Measurements from ENCODE around the gene FNTB.

DNA sequence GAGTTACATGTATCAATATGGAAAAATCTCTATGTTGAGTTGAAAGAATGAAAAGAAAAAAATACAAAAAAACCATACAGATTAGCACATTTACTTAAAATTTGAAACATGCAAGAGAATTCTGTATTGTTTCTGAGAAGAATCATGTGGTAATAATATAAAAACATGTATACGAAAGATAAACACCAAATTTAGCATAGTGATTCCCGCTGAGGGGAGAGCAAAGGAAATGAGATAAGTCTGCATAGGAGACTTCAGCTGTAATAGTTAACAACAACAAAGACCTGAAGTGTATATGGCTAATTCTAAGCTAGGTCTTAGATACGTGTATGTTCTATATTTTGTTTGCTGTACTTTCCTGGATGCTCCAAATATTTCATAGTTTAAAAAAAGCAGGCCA is 46.5 kb downstream of the FNTB start:
- TF ChIP-seq POLR2AphosphoS5 (IDR thresholded peaks at IDR 0.05; ENCODE audit: low read depth) (no peak), SPI1 (IDR thresholded peaks at IDR 0.05; ENCODE audit: borderline replicate concordance, low read depth) (no peak), CTCF (IDR thresholded peaks at IDR 0.05; ENCODE audit: insufficient read depth, low read length) (no peak)

Measured in HL-60 (cell line).